PC-9 (cell line): Measurements from ENCODE around the gene BNIPL. TPM values are rescaled to one million over a fixed set of nuclear protein-coding genes. Genes with fewer than 3 reads are reported as not detected.

ENCODE experiments used
- BruUV-seq: library from RNA; stranded (reverse); fragments of 400-500 nt; replicated peaks from 2 replicates; lab custom pipeline; 2021; lab: Mats Ljungman, UMichigan
- CTCF ChIA-PET: fragments of 300-600 bp; sonication (Branson Sonifier 250); formaldehyde crosslinking; loops from one replicate; lab custom pipeline; 2022; ENCODE audit warnings: antibody characterized with exemption; lab: Charles Lee
- POLR2A ChIA-PET: fragments of 300-600 bp; sonication (Branson Sonifier 250); formaldehyde crosslinking; loops from one replicate; lab custom pipeline; 2022; ENCODE audit warnings: antibody characterized with exemption; ENCODE audit not compliant: unreplicated experiment; lab: Charles Lee
- DNase-seq, 2 experiments: peaks; one replicate each; pipeline versions ENCODE4 v3.0.0 to v3.0.0-alpha.2; 2015 to 2022; ENCODE audit warnings: mixed read lengths in 1 of 2
- H2AFZ ChIP-seq: fragments of 200-600 bp; sonication (generic); 2 replicates; pipeline ENCODE4 v1.8.1; 2017; ENCODE audit warnings: antibody characterized with exemption
- H3F3A ChIP-seq: fragments of 200-600 bp; sonication (generic); 2 replicates; pipeline ENCODE4 v1.8.1; 2017; ENCODE audit warnings: antibody characterized with exemption, mild to moderate bottlenecking, low read depth; ENCODE audit not compliant: insufficient read depth
- H3K27ac ChIP-seq: fragments of 200-600 bp; sonication (generic); 2 replicates; pipeline ENCODE4 v1.6.1; 2016; ENCODE audit warnings: mixed run types
- H3K27me3 ChIP-seq: fragments of 200-600 bp; sonication (generic); 2 replicates; pipeline ENCODE4 v1.6.1; 2016; ENCODE audit warnings: low read depth, mixed run types; ENCODE audit not compliant: insufficient read depth
- H3K36me3 ChIP-seq: fragments of 200-600 bp; sonication (generic); 2 replicates; pipeline ENCODE4 v1.6.1; 2016; ENCODE audit warnings: low read depth, mixed run types
- H3K4me1 ChIP-seq: fragments of 200-600 bp; sonication (generic); replicated peaks from 2 replicates; pipeline ENCODE4 v1.6.1; 2016; ENCODE audit warnings: mixed run types; ENCODE audit not compliant: insufficient read depth
- H3K4me2 ChIP-seq: fragments of 200-600 bp; sonication (generic); 2 replicates; pipeline ENCODE4 v1.6.1; 2017; ENCODE audit warnings: mixed run types
- H3K4me3 ChIP-seq: fragments of 200-600 bp; sonication (generic); 2 replicates; pipeline ENCODE4 v1.6.1; 2016; ENCODE audit warnings: mixed run types
- H3K79me2 ChIP-seq: fragments of 200-600 bp; sonication (generic); 2 replicates; pipeline ENCODE4 v1.6.1; 2017; ENCODE audit warnings: low read depth, mixed run types
- H3K9me2 ChIP-seq: fragments of 200-600 bp; sonication (generic); 2 replicates; pipeline ENCODE4 v1.8.1; 2017; ENCODE audit warnings: mild to moderate bottlenecking; ENCODE audit not compliant: insufficient read depth
- H3K9me3 ChIP-seq: fragments of 200-600 bp; sonication (generic); 2 replicates; pipeline ENCODE4 v1.8.1; 2016; ENCODE audit warnings: low read depth; ENCODE audit not compliant: insufficient read depth
- H4K20me1 ChIP-seq: fragments of 200-600 bp; sonication (generic); 2 replicates; pipeline ENCODE4 v1.8.1; 2017; ENCODE audit not compliant: insufficient read depth
- EZH2 ChIP-seq: fragments of 200-600 bp; sonication (generic); IDR thresholded peaks from 2 replicates; pipeline ENCODE4 v1.8.0; 2017; ENCODE audit warnings: antibody characterized with exemption, low read depth
- intact Hi-C: fragments of 100-400 bp; cut with micrococcal nuclease; formaldehyde crosslinking; loops from one replicate; pipeline ENCODE4 v1.10.0; 2022; ENCODE audit not compliant: unreplicated experiment
- total RNA-seq: library from RNA; stranded (reverse); gene quantifications from 2 replicates; pipeline ENCODE4 v1.2.3, GENCODE V29; 2021
- TF ChIP-seq, protein P1 (sequence below): fragments of 200-600 bp; sonication (generic); conservative IDR thresholded peaks from 2 replicates; pipeline ENCODE4 v1.6.1; 2017; ENCODE audit warnings: mixed run types, antibody characterized with exemption, mild to moderate bottlenecking, moderate library complexity

Gene BNIPL
- total RNA-seq, 1 experiment from 2014 or later = 3.0 TPM

DNA sequence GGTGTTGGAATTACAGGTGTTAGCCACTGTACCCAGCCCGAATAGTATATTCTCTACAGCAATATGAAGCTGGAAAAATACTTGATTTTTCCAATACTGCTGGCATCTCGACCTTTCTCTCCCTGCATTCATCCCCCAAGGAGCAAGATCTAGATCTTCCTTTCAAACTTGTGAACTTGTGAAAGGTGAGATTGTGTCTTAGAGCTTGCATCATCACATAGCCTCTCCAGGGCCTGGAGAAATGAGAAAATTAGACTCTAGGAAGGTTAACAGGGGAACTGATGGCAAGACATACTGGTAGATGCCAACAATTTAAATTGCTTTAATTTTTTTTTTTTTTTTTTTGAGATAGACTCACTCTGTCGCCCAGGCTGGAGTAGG, 26.1 kb upstream of the BNIPL start:
- intact Hi-C loops = no loop called here
- POLR2A ChIA-PET = no interaction called here
- Histone ChIP-seq H4K20me1 (no peaks in the 10 kb centered on the region), H3F3A (peaks cover 24% of the 10 kb centered on the region), H3K4me1 (peaks cover 34% of the 10 kb centered on the region), H3K36me3 (no peaks in the 10 kb centered on the region), H3K27ac (no peak overlapping the region), H3K27me3 (no peaks in the 10 kb centered on the region), H3K9me3 (no peaks in the 10 kb centered on the region), H3K4me3 (no peak overlapping the region), H3K79me2 (peaks cover 24% of the 10 kb centered on the region), H3K4me2 (0 out of 2 replicates have a peak overlapping the region, but pooled peaks have one; percentile 97), H2AFZ (no peak overlapping the region), H3K9me2 (no peaks in the 10 kb centered on the region)
- DNase-seq = no peak
- CTCF ChIA-PET = no interaction called here
- TF ChIP-seq, protein P1, sequence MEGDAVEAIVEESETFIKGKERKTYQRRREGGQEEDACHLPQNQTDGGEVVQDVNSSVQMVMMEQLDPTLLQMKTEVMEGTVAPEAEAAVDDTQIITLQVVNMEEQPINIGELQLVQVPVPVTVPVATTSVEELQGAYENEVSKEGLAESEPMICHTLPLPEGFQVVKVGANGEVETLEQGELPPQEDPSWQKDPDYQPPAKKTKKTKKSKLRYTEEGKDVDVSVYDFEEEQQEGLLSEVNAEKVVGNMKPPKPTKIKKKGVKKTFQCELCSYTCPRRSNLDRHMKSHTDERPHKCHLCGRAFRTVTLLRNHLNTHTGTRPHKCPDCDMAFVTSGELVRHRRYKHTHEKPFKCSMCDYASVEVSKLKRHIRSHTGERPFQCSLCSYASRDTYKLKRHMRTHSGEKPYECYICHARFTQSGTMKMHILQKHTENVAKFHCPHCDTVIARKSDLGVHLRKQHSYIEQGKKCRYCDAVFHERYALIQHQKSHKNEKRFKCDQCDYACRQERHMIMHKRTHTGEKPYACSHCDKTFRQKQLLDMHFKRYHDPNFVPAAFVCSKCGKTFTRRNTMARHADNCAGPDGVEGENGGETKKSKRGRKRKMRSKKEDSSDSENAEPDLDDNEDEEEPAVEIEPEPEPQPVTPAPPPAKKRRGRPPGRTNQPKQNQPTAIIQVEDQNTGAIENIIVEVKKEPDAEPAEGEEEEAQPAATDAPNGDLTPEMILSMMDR = no peak
- no peak for TF ChIP-seq EZH2
- no TSS peak for BruUV-seq

GRCh38 chr1:151011154-151011850, 25.1 kb upstream of the BNIPL start:
- POLR2A ChIA-PET = no interaction called here
- TF ChIP-seq, protein P1 = no peak
- TF ChIP-seq EZH2 = no peak
- no peak overlapping the region for H3K4me2 ChIP-seq
- H3K27me3 ChIP-seq = no peaks in the 10 kb centered on the region
- CTCF ChIA-PET = interaction anchor here (0.5 kb wide), 1 partner anchor 90 kb away, joined by 6 read pairs; no protein-coding TSS in a partner anchor
- no peaks in the 10 kb centered on the region for H3K9me3 ChIP-seq
- no peaks in the 10 kb centered on the region for H3K36me3 ChIP-seq
- no peak overlapping the region for H3K27ac ChIP-seq
- no peaks in the 10 kb centered on the region for H3K9me2 ChIP-seq
- DNase-seq = no peak
- peaks cover 15% of the 10 kb centered on the region for H3F3A ChIP-seq
- H3K79me2 ChIP-seq = peaks cover 24% of the 10 kb centered on the region
- peaks cover 24% of the 10 kb centered on the region for H3K4me1 ChIP-seq
- no peak overlapping the region for H2AFZ ChIP-seq
- no peaks in the 10 kb centered on the region for H4K20me1 ChIP-seq
- BruUV-seq = no TSS peak
- intact Hi-C loops = no loop called here
- H3K4me3 ChIP-seq = no peak overlapping the region

- peaks cover 1% of the 10 kb centered on the region for H3F3A ChIP-seq
- no peaks in the 10 kb centered on the region for H3K9me2 ChIP-seq
- BruUV-seq = no TSS peak
- no peak overlapping the region for H3K4me2 ChIP-seq
- TF ChIP-seq, protein P1 = no peak
- no peak for TF ChIP-seq EZH2
- peaks cover 8% of the 10 kb centered on the region for H3K4me1 ChIP-seq
- no peak overlapping the region for H2AFZ ChIP-seq
- no peak overlapping the region for H3K27ac ChIP-seq
- ChIA-PET CTCF (no interaction called here), POLR2A (no interaction called here)
- no peaks in the 10 kb centered on the region for H4K20me1 ChIP-seq
- peaks cover 24% of the 10 kb centered on the region for H3K79me2 ChIP-seq
- no peaks in the 10 kb centered on the region for H3K27me3 ChIP-seq
- DNase-seq = no peak
- H3K9me3 ChIP-seq = no peaks in the 10 kb centered on the region
- H3K4me3 ChIP-seq = no peak overlapping the region
- H3K36me3 ChIP-seq = 0 out of 2 replicates have a peak, but pooled peaks cover 3% of the 10 kb centered on the region
- intact Hi-C loops = no loop called here
Observed at GRCh38 chr1:151012684-151013471, 23.5 kb upstream of the BNIPL start.
